ENCODE data around the gene ZCCHC7.

ZCCHC7 gene

DNA sequence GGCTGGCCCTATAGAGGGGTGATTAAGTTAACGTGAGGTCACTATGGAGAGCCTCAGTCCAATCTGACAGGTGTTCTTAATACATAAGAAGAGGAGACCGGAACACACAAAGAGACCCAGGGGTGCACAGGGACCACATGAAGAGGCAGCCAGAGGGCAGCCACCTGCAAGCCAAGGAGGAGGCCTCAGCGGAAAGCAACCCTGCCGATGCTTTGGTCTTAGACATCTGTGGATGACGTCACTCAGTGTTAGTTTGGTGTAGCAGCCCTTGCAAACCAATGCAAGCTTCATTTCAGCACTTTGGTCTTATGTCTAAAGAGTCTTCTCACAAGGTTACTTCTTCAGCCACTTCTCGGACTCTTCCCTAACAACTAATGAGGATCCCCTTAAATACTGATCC lies 254.5 kb downstream of the ZCCHC7 start:
- TF ChIP-seq CTCF (IDR thresholded peaks at IDR 0.05; ENCODE audit: low read depth, low read length), result no peak
- H3K4me3 ChIP-seq (ENCODE audit: low read depth, low read length), result no peak overlapping the region

- H3K4me3 ChIP-seq (ENCODE audit: low read depth, low read length), result no peak overlapping the region
- TF ChIP-seq CTCF (IDR thresholded peaks at IDR 0.05; ENCODE audit: low read depth, low read length), result no peak
These were observed 257.6 kb downstream of the ZCCHC7 start for GRCh38 chr9:37377688-37378612.

DNA sequence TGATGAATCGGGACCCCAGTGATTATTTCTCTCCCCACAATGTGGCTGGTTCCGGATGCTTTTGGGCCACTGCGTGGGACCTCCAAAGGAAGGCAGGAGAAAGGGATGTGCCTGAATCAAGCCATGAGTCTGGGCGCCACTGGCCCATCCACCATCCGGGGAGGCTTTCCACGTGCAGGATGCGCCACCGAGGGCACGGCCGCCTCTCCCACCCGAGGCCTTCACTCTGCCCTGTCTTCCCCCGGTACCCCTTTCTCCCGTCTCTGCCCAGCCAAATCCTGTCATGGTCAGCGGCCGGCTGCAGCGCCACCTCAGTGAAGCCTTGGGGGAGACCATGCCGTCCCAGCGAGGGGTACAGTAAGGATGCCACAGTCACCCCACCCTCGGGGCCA lies 258.2 kb downstream of the ZCCHC7 start:
- no peak for TF ChIP-seq CTCF (IDR thresholded peaks at IDR 0.05; ENCODE audit: low read depth, low read length)
- H3K4me3 ChIP-seq (ENCODE audit: low read depth, low read length), result no peak overlapping the region

DNA sequence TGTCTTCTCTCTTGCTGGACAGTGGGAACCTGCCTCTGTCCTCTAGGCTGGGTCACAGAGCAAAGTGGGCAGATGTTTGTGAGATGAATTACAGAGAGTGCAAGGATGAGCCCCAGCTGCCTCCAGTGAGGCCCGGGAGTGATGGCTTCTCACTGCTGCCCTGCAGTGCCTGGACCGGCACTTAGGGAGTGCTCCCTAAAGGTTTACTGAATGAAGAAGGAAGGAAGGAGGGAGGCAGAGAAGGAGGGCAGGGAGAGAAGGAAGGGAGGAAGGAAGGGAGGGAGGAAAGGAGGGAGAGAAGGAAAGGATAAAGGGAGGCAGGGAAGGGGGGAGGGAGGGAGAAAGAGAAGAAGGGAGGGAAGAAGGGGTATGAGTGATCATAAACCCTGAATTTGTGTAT lies 259.5 kb downstream of the ZCCHC7 start:
- H3K4me3 ChIP-seq (ENCODE audit: low read depth, low read length), result no peak overlapping the region
- TF ChIP-seq CTCF (IDR thresholded peaks at IDR 0.05; ENCODE audit: low read depth, low read length), result no peak

DNA sequence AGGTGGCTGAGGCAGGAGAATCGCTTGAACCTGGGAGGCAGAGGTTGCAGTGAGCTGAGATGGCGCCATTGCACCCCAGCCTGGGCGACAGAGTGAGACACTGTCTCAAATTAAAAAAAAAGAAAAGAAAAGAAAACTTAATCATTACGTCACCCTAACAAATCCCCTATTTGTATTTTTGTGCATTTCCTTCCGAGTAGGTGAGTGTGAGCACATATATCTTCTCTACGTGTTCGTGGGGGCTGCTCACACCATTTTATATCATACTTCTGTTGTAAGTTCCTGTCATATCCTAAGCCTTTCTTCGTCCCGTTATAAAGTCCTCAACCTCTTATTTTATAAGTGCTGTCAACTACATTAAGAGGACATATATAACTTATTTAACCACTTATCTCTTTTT lies 260.2 kb downstream of the ZCCHC7 start:
- TF ChIP-seq CTCF (IDR thresholded peaks at IDR 0.05; ENCODE audit: low read depth, low read length), result no peak
- no peak overlapping the region for H3K4me3 ChIP-seq (ENCODE audit: low read depth, low read length)

DNA sequence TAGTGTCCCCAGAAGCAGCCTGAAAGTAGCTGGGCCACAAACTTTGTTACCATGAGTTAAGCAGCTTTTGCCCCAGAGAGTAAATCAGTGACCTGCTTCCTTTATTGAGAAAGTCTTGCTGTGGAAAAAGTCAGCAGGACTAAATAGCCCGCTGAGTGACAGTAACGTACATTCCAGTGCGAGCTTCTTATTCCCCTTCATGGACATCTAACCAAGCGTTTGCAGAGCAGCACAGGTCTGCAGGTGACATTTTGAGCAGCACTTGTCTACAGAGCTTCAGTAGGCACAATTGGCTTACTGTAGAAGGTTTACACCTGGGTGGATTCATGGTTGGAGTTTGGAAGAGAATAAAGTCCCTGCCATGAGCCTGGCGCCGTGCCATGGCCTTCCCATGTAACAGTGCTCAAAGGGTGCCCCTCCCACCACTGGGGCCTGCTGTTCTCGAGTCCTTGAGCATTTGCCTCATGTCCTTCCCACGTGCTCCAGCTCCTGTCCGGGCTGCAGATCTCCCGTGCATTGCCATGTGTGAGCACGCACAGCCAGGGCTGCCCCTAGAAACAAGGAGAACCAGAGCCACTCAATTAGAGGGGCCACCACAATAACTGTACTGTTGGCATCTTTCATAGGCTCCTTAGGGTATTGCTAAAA lies 260.8 kb downstream of the ZCCHC7 start:
- no peak overlapping the region for H3K4me3 ChIP-seq (ENCODE audit: low read depth, low read length)
- TF ChIP-seq CTCF (IDR thresholded peaks at IDR 0.05; ENCODE audit: low read depth, low read length), result no peak
